HCEC 1CT (cell line): ENCODE measurements around the gene G3BP1.
"Not testable (repeated sequence)": the region's sequence is repeated elsewhere in the genome, so short reads cannot be mapped to it uniquely, and the experiment has no call there.

Source experiments
- DNase-seq: peaks from one replicate; pipeline ENCODE4 v3.0.0-alpha.2; 2017

Gene G3BP1

DNA sequence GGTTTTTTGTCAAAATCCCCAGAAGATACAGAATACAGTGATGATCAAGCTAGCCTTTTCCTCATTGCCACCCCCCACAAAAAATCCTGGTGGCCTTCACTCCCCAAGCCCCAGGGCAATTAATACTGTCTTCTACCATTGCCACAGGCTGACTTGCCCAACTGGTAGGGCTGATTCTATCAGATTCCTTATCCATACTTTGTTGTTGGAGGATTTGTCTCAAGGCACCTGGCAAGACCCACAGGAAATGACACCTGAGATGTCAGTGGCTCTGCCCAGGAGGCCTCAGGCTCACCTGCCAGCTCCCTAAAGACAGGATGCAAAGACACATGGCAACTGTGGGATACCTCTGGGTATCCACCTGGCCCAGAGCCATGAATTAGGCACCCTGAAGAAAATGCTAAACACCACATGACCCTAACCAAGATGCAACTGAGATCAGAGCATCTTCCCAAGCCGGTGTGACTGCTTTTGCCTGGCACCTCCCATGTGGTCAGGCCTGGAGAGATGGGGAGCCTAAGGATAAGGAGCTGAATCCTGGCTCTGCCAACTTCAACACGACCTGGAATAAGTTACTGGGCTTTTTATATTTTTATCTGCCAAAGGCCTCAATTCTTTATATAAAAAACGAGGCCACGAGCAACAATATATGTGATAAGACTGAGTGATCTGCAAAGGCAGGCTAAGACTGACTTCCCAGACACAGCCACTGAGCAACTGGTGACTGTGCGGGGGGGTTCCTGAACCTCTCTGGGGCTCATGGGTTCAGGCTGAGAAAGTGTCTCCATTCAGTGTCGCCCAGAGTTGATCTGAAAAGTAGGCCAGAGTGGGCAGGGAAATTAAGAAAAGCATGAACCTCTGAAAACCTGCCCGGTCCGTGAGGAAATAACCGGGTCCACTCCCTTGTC lies 14.3 kb upstream of the G3BP1 start:
- DNase-seq: no peak

DNA sequence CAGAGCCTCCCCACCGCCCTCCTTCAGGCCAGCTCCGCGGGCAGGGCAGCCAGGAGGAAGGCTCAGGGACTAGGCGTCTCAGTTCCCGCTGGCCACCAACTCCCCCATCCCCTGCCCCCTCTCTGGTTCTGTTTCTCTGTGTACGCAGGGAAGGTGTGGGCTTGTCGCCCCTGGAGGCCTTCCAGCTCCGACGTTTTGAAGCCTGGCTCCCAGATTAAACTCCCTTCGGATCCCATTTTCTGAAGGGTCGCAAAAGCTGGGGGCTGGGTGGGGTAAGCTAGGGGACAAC lies 13.7 kb upstream of the G3BP1 start:
- no peak for DNase-seq

DNA sequence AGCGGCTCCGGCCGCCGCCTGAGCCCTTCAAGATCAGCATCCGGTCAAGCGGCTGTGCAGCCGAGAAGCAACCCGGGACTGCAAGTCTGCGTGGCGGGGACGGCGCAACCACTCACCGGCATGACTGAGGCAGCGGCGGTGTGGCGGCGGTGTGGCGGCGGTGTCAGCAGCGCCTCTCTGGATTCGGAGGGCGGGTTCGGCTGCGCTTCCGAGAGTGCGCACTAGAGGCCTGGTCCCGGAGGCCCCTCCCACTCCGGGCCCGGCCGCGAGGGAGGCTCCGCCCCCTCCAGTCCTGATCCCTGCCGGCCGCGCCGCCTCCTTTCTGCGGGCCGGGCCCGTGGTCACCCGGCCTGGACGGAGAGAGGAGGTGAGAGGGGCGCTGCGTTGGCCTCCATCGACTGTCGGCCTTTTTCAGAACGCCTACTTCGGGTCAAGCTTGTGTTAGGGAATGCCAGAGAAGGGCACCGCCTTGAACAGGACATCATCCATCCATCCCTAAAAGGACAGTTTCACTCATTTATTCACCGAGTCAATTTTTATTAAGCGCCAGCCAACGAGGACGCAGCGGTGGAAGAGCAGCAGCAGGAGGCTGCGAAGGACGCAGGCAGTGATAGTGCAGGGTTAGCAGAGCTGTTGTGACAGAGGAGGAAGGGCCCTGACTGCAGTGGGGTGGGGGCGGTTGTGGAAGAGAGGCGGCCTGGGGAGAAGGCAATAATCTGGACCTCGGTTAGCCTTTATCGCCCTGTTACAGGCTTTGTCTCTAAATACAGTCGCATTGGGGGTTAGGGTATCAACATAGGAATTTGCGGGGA lies 13.1 kb upstream of the G3BP1 start, which contains the start of gene ATOX1:
ATOX1 (minus strand) TSS at position 202 of the 812 bp plus-strand sequence; CDS start at position 122, 80 bp downstream.
- peak; percentile 87 for DNase-seq

DNA sequence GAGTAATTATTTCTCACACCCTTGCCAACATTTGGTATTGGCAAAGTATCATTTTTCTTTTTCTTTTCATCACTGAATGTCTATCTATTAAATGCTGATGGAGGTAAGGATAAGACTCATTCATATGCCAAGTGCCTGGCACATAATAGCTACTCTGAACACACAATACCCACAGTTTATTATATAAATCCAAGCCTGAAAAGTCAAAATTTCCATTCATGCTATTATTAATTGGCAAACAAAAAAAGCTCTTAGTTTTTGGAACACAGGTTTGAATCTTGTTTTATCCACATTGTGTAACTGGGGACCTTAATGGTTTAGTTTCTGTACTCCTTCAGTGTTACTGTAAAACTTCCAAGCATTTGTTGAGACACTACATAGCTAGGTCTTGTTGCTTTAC lies 7.0 kb upstream of the G3BP1 start:
- DNase-seq: no peak

DNA sequence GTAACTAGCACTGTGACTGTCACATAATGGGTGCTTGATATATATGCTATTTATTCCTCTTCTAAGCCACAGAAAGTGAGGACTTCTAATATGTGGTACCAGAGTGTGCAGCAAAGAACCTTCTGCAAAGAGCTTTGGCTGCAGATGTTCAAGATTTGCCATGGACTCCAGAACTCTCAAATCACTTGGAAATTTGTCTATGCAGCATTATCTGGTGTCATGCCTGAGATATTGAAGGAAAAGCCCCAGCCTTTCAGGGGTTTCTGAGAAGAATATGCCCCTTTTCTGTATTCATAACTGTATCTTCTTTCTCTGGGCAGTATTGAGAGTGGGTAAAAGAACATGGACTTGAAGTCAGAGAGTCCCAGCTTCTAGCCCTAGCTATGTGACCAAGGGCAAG lies 4.8 kb upstream of the G3BP1 start:
- no peak for DNase-seq

DNA sequence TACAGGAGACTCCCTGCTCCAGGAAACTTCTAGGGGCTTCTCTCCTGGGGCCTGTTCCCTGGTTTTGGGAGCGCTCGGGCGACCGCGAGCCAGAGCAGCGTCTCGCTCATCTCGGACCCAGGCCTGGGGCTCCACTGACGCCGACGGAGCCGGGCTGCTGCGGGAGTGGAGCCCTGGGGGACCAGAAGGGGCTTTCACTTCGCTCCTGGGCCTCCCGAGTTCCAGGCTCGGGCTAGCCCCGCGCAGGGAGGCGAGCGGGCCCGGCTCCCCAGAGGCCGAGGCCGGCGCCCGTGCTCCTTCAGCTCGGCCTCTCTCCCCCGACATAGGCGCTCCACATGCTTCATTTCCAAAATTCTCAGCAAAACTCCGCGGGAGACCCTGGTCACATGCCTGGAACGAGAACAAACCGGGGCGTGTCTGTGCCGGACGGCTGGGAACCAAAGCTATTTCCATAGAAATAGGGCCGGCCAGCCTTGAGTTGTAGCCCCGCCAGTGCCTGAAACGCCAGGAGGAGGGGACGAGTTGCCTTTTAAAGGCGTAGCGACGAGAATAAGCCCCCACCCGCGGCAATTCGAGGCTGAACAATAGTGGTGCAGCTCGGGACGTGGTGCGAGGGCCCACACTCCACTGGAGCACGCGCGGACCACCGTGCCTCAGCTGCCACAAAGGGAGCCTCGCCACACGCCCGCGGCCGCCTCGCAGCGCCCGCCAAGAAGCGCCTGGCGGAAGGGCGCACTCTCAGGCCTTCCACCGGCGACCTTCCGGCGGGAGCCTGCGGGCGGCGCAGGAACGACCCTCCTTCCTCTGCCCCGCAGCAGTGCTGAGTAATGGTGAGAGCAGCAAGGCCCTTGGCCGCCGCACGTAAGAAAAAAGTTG lies 1.1 kb upstream of the G3BP1 start:
- peak; percentile 62 for DNase-seq

DNA sequence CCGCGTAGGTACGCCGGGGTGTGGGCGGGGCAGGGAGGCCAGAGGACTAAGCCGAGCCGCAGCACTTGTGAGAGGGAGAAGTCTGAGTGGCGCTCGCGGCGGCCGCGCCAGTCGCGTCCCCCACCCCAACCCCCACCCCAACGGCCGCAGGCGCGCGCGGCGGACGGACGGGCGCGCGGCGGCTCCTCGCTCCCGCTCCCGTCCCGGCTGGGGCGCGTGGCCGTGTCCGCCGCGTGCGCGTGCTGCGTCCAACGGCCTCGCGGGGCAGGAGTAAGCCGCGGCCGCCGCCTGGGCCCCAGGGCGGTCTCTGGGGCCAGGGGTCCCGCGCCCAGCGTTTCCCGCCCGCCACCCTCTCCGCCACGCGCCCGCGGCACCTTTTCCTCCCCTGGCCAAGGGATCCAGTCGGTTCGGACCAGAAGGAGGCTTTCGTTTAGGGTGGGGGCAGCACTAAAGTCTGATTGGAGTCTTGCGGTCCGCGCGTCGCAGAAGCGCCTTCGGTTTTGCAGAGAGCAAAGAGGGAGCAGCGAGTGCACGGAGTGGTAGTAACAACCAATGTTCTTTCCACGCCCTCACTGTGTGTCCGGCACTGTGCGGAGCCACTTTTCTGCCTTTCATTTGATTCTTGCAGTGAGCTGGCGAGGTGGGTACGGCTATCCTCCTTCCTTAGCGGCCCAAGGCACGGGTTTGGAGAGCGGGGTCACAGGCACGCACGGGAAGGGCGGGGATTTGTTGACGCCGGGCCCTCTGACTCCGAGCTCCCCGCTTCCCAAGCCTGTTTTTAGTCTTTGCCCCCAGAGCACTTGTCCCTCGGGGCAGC lies 483 bp downstream of the G3BP1 start:
- DNase-seq: peak; percentile 41

DNA sequence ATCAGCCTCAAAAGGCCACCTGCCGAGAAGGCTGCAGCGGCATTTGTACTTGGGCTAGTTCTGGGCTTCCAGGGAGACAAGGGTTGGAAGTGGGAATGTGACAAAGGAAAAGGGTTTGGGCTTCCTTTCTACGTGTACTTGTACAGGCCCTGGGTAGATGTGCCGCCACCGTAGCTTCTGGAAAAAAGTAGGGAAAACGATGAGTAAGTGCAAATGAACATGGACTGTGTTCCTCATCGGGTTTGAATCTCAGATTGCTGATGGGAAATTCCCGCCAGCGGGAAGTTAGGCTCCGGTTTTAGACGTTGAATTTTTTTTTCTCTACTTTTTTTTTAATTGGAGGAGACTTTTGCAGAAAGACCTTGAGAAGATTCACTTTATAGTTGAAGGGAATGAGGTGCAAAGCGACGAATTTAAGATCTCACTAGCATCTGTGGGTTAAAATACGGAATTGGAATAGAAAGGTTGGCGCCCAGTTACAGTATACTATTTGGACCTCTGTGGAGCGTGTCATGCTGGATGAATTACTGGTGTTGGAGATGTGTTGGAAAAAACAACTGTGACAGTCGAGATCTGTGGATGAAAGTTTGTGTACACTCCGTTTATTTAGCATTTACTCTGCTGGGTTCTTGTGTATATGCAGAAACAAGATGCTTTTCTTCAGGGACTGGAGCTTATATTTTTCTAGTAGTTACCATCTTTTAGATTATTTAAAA lies 1.2 kb downstream of the G3BP1 start:
- DNase-seq: peak; percentile 43

DNA sequence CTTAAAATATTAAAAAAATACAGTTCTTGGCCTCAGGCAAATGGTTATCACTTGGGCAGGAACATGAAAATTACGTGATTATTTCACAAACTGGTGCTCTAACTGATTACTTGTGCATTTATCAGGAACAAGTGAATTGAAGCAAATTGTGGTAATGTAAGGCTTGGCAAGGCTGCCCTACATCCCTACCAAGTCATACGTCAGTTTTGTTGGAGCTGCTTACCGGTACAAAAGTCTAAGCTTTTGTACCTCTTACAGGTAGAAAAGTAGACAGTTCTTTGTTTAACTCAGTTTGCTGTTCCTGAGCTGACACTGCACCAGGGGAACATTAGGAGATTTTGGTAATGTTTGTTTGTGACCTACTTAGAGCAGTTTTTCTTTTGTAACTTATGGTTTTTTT lies 2.2 kb downstream of the G3BP1 start:
- DNase-seq: no peak

DNA sequence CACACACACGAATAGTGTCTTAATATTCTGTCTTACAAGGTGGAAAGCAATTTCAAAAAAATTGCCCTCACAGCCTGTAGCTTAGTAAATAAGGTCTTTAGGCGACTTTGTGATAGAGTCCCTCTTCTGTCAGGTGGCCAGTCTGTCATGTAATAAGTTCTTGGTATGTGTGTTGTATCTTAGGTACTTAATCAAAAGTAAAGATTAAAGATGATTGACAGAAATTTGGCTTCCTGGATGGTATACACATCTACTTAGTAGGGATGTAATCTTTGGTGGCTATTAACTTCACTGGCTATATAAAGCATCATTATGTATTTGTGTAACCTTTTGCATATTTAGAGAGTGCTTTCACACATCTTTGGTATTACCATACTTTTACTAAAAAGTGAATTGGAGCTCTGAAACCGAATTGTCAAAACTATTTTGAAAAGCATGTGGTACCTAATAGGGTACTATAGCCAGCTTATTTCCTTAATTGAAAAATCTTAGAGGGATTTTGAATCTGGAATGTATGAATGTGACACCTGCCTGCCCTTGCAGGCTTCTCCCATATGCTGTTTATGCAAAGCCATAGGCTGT lies 3.4 kb downstream of the G3BP1 start:
- no peak for DNase-seq

DNA sequence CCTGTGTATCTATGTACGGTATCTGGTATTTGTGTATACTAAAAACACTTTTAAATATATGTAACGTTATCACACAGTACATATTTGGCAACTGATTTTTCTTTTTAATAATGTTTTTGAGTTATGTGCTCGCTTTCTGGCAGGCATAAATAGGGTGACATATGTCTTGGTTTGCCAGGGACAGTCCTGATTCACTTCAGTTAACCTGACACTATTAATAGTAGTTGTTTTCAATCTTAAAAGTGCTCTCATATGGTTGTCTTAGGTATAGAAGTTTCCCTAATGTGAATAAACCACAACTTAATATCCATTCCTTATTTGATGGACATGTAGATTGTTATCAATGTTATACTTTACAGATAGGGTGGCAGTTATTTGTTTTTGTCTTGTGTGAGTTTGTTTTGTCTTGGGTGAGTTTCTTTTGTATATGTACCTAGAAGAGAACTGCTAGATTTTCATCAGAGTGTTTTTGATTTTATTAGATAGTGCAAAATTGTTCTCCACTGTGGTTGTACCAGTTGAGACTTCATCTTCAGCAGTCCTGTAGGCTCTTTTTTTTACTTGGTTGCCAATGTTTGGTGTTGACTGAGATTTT lies 7.9 kb downstream of the G3BP1 start:
- no peak for DNase-seq

DNA sequence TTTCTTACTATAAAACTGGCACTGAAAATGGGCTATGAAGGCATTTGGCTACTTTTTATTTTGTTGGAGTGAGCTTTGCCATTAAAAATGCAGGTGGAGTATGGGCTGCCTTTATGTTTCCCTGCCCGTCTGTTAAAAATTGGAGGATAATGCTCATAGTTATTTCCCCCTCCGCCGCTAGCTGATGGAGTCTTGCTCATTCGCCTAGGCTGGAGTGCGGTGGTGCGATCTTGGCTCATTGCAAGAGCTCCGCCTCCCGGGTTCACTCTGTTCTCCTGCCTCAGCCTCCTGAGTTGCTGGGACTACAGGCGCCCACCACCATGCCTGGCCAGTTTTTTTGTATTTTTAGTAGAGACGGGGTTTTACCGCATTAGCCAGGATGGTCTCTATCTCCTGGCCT lies 8.6 kb downstream of the G3BP1 start:
- no peak for DNase-seq

DNA sequence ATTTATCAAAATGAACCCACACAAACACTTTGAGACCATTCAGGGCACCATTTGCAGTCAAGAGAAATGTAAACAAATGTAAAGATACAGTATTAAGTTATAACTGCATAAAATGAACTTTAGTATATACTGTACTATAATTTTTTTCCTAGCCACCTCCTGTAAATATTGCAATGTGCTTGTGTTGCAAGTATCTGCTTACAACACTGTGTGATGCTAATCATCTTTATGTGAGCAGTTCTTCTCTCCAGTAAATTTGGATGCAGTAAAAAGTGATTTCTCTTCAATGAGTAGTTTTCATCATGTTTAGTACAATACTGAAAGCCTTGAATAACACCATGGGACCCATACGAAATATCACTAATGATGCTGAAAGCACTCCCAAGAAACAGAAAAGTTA lies 9.4 kb downstream of the G3BP1 start:
- no peak for DNase-seq

DNA sequence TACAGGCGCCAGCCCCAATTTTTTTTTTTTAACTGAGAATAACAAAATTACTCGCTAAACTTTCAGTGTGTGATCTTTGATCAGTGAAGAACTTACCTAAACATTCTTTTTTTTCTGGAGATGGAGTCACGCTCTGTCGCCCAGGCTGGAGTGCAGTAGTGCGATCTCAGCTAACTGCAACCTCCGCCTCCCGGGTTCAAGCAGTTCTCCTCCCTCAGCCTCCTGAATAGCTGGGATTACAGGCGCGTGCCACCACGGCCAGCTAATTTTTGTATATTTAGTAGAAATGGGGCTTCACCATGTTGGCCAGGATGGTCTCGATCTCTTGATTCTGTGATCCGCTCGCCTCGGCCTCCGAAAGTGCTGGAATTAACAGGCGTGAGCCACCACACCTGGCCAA lies 11.9 kb downstream of the G3BP1 start:
- DNase-seq: not testable (repeated sequence)

DNA sequence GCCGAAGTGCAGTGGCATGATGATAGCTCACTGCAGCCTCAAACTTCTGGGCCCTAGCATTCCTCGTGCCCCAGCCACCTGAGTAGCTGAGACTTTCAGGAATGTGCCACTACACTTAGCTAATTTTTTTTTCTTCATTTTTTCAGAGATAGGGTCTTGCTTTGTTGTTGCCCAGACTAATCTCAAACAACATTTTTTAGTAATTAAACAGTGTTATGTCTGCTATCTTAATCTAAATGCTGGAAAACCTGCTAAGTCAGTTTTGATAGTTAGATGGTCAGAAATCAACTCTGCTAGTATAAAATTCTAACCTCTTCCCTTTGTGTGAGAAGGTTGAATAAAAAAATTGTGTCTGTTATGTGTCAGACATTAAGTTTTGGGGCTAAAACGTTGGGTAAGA lies 12.4 kb downstream of the G3BP1 start:
- DNase-seq: no peak

DNA sequence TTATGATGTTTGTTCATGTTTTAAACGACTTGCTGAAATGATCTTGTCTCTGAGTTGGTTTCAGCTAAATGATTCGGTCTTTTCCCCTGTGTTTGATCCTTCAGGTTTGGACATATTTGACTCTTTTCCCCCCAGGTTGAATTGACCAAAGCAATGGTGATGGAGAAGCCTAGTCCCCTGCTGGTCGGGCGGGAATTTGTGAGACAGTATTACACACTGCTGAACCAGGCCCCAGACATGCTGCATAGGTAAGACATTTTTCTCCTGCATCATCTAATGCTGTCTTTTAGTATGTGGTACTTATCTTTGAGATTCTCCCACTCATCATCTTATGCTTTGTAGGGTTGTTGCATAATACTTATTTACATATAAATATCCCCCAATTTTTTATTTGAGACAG lies 14.7 kb downstream of the G3BP1 start:
- no peak for DNase-seq

DNA sequence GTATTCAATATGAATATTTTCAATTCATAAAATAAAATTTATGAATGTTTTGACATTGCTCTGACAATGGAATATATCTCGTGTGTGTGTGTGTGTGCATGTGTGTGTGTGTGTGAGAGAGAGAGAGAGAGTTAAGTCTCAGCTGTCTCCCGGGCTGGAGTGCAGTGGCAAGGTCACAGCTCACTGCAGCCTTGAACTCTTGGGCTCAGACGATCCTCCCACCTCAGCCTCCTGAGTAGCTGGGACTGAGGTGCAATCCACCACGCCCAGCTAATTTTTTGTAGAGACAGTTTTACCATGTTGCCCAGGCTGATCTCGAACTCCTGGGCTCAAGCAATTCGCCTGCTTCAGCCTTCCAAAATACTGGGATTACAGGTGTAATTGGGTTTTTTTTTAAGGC lies 16.1 kb downstream of the G3BP1 start:
- no peak for DNase-seq

DNA sequence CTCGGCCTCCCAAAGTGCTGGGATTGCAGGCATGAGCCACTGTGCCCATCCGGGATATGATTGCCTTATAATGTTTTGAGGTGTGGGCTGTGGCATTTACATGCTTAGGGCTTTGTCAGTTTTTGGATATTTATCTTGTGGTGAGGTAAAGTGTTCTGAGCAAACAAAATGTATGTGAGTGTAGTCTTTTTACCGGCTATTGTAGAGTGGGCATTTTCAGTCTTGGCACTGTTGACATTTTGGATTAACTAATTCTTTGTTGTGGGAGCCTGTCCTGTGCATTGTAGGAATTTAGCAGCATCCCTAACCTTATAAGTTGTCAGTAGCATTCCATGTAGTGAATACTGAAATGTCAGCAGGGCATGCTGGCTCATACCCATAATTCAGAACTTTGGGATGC lies 21.6 kb downstream of the G3BP1 start:
- no peak for DNase-seq

DNA sequence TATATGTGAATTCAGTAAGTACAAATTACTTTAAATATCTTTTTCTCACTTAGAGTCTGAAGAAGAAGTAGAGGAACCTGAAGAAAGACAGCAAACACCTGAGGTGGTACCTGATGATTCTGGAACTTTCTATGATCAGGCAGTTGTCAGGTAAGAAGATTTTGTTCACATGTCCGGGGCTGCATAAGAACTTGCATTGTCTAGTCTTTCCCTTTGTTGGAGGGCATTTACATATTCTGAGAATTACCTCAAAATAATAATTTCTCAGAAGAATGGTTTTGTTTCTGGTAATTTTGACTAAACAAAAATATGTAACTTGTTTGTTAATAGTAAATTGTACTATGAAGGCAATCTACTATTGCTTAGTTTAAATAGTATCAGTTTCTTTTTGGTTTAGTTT lies 23.7 kb downstream of the G3BP1 start:
- no peak for DNase-seq

DNA sequence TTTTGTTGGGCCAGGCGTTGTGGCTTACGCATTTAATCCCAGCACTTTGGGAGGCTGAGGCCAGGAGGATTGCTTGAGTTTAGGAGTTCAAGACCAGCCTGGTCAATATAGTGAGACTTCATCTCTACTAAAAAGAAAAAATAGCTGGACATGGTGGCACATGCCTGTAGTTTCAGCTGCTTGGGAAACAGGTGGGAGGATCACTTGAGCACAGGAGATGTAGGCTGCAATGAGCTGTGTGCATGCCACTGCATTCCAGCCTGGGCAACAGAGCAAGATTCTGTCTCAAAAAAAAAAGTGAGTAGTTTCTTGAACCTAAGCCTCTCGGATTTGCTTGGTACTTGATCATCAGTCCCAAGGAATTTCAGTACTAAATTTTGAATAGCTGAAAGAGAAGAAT lies 26.9 kb downstream of the G3BP1 start:
- DNase-seq: no peak

DNA sequence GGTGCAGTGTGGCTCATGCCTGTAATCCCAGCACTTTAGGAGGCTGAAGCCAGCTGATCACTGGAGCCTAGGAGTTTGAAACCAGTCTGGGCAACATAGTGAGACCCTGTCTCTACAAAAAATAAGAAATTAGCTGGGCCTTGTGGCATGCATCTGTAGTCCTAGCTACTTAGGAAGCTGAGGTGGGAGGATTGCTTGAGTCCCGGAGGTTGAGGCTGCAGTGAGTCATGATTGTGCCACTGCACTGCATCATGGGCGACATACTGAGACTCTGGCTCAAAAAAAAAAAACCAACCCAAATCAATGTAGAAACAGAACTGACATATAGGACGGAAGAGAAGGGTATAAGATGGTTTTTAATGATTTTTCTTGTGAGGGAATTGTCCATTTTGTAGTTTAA lies 27.7 kb downstream of the G3BP1 start:
- peak; percentile 41 for DNase-seq
